HG03025 (cell line): Measurements from ENCODE around the gene CTIF.
A peak's percentile ranks its signal among the peaks of the same experiment; 100 is the strongest.
"Not testable (repeated sequence)": the region's sequence is repeated elsewhere in the genome, so short reads cannot be mapped to it uniquely, and the experiment has no call there.

Experiments
- ATAC-seq: cut with Tn5 transposase; IDR thresholded peaks from one replicate; pipeline ENCODE4 v1.9.1; 2021; ENCODE audit warnings: mild to moderate bottlenecking, moderate library complexity; ENCODE audit not compliant: unreplicated experiment, low FRiP score

CTIF gene

DNA sequence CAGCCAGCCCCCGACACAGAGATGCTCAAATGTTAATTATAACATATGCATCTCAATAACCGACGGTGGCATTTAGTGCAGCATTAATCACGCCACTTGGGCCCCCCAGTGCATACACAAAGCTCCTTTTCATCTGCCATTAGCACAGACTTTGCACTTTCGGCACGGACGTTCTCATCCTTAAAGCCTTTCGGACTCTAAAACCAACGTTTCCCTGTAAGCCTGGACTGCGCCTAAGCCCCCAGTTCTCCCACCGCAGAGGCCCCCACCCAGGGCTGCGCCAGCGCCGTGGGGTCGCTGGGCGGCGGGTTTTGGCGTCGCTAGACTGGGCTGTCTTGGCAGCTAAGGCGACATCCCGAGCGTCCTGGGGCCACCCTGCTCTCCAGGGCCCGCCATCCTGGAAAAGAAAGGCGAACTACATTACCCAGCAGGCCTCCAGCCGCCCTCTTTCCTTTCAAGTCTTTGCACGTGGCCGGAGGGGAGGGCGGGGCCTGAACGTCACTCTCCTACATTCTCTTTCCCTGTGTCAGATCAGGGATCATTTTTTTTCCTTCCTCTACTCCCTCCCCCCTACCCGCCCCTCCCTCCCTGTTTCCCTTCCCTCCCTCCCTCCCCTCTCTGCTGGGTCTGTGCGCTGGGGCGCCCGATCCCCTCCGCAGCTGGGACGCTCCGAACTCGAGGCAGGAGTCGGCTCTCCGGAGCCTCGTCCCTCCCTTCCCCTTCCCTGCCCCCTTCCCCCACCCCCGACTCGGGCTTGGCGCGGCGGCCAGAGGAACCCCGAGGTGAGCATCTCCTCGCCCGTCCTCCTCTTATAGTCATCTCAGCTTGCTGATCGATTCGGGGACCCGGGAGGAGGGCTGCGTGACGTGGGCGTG is at the start of gene CTIF:
Gene CTIF, plus strand, starts transcription at position 501 of the 875 bp plus-strand sequence. CDS start 80,535 bp downstream, outside the sequence.
- ATAC-seq = peak; percentile 70

DNA sequence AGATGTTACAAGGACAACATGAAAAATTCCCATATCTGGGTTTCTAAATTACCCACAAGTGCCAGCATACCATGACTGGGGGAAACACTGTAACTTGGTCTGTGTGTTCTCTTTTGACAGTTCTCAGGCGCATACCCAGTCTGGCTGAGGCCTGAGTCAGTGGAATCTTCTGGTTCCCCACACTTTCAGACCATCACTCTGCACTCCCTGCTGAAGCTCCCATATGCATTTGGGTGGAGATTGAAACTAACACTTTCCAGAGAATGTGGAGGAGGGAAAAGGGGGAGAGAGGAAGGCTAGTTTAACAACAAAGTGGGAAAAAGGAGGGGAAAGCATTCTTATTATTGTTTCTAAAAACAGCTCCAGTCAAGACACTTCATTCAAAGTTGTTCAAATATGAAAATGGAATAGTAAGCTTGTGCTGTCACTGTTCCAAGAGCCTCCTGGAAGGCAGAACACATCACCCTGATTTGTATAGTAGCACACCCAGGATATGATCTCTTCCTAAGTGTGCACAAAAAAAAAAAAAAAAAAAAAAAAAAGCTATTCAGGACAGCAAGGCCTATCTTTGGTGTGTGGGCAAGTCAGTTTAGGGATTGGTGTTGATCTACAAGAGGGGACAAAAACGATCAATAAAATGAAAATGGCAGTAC is 48.1 kb upstream of the CTIF start:
- no peak for ATAC-seq

DNA sequence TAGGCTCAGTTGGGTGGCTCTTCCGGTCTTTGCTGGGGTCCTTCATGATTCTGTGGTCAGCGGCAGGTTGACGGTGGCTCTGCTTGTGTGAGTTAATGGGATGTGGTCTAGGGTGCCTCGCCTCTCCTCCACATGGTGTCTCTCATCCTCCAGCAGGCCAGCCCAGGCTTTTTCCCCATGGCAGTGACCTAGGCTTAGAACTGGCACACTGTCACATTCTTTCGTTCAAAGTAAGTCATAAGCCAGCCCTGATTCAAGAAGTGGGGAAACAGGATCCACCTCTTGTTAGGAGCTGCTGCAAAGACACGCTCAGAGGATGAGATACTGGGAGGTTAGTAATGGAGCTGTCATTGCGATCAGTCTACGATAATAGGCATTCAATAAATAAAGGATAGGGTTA is 46.0 kb upstream of the CTIF start:
- no peak for ATAC-seq

DNA sequence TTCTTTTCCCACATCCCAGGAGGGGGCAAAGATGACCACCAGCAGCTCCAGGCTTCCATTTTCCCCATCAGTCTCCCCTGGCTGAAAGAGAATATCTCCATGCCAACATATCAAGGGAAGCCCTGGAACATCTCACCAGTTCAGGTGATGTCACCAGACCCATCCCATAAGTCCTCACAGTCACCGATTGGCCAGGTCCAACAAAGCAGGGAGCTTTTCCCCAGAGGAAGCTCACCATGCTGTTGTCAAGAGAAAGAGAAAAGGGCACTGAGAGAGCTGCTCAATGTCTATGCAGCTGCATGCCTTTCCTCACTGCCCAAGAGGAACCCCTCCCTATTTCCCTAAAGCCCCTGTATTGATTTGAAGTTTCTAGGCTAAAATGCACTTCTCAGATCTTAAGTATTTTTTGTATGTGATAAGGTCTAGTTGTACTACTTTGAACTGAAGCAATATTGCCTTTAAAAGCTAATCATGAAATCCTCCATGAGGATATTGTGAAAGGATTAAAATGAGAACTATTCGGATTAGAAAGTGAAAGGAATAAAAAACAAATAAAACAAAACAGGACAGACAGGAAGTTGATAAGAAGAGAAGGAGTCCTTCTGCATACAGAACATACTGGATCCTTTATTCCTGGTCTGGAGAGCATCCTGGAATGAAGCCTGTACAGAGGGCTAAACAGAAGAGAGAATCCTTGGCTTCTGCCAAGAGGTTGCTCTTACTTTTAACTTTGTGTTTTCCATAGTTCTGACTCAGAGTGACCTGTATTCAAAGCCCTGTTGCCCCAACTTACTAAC is 45.2 kb upstream of the CTIF start:
- no peak for ATAC-seq

DNA sequence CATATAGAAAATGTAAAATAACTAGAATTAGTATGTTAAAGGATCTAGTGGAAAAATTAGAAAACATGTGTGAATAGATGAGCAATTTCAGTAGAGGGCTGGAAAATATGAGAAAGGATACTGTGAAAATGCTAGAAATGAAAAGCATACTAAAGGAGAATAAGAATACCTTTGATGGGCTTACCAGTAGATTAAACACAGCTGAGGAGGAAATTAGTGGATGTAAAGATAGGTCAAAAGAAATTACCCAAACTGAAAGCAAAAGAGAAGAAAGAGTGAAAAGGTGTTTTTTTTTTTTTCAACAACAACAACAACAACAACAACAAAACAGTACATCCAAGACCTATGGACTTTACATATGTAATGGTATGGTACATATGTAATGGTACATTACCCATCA is 41.0 kb upstream of the CTIF start:
- no peak for ATAC-seq

DNA sequence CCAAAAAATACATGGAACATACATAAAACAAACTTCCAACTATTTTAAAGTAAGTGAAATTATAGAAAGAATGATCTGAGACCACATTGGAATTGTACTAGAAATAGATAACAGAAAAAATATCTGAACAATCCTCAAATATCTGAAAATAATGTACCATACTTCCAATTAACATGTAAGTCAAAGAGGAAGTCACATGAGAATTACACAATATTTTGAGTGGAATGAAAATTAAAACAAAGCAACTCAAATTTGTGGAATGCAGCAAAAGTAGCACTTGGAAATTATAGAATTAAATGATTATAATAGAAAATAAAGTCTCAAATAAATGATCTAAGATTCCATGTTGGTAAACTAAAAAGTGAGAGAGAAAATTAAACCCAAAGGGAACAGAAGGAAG is 38.3 kb upstream of the CTIF start:
- no peak for ATAC-seq

DNA sequence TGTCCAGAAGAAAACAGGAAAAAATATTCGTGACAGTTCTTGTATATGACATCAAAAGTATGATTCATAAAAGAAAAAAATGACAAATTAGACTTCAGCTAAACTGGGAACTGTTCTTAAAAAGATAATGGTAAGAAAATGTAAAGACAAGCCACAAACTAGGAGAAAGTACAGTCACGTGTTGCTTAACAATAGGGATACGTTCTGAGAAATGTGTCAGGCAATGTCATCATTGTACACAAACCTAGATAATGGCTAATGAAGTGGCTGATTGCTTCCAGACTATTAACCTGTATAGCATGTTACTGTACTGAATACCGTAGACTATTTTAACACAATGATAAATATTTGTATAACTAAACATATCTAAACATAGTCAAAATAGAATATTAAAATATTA is 35.9 kb upstream of the CTIF start:
- ATAC-seq = no peak

DNA sequence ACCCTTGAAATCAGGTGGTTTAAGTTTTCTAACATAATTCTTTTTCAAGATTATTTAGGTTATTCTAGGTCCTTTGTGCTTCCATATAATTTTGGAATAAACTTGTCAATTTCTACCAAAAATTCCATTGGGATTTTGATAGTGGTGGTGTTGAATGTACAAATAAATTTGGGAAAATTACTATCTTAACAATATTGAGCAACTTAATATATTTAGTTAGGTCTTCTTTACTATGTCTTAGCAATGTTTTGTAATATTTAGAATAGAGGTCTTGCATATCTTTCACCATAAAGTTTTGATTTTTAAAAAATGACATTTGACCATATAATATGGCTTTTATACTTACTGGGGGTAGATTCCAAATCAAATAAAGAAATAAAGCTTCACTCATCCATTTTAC is 34.0 kb upstream of the CTIF start:
- no peak for ATAC-seq

DNA sequence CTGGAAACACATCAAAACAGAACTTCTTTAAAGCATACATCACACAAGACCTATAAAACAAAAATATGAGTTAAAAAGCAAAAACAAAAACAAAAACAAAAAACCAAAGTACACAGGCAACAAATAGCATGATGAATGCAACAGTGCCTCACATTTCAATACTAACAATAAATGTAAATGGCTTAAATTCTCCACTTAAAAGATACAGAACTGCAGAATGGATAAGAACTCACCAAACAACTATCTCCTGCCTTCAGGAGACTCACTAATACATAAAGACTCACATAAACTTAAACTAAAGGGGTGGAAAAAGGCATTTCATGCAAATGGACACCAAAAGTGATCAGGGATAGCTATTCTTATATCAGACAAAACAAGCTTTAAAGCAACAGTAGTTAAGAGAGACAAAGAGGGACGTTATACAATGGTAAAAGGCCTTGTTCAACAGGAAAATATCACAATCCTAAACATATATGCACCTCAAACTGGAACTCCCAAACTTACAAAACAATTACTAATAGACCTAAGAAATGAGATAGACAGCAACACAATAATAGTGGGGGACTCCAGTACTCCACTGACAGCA is 31.8 kb upstream of the CTIF start:
- not testable (repeated sequence) for ATAC-seq

DNA sequence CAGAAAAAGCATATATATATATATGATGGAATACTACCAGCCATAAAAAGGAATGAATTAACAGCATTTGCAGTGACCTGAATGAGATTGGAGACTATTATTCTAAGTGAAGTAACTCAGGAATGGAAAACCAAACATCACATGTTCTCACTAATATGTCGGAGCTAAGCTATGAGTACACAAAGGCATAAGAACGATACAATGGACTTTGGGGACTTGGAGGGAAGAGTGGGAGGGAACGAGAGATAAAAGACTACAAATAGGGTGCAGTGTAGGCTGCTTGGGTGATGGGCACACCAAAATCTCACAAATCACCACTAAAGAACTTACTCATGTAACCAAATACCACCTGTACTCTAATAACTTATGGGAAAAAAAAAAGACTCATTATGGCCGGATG is 26.3 kb upstream of the CTIF start:
- ATAC-seq = not testable (repeated sequence)

DNA sequence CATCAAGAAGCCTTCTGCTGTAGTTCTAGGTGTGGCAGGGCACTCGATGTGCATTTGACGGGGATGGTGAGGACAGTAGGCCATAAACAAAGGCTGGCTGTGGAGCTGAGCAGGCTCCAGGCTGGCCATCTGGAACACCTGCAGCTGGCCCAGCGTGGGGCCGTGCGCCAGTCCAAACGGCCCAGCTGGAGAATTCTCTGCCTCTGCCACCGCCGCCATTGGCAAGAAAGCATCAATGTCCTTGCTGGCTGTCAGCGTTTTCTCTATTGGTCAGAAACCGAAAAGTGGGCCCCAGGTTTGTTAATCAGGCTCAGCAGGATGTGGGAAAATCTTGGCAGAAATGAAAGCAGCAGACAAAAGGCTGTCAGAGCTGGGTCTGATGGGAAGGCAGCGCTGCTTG is 24.0 kb upstream of the CTIF start:
- no peak for ATAC-seq

DNA sequence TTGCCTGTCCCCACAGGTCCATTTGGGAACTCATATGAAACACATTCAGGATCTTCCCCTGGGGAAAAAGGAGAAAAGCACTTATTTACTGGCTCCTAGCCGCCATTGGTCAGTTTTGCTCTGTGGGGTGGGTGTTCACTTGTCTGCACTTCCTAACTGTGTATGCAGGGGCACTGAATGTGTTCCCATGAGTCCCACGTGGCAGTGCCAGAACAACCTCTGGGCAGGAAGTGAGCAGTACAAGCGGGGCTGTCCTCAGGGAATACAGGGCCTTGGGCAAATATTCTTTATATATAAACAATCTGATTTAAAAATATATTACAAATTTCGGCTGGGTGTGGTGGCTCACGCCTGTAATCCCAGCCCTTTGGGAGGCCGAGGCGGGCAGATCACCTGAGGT is 21.8 kb upstream of the CTIF start:
- no peak for ATAC-seq

DNA sequence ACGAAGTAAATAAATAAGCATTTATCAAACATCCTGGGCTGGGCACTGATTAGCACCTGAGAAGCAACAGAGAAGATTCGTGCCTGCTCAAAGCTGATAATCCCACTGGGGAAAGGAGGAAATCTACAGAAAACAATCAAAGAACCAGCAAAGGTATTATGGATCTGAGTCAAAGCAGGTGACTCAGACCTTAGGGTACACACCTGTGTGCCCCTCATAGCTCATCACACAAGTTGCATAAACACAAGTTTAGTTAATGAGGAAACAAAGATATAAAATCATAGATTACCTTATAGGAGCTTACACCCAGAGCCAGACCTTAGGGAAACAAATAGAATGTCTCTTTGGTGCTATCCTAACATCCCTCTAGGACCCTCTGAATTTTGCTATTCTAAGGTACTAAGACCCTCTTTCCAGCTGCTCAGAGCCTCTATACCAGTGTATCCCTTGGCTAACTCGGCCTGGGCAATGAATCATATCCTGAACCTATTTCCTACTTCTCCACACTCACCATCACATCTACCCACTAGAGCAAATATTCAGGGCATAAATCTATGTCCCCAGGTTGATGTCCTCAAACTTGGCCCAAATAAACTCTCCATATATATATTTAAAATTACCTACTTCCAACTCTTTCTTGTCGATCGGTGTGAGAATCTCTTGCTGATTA is 19.3 kb upstream of the CTIF start:
- ATAC-seq = no peak

DNA sequence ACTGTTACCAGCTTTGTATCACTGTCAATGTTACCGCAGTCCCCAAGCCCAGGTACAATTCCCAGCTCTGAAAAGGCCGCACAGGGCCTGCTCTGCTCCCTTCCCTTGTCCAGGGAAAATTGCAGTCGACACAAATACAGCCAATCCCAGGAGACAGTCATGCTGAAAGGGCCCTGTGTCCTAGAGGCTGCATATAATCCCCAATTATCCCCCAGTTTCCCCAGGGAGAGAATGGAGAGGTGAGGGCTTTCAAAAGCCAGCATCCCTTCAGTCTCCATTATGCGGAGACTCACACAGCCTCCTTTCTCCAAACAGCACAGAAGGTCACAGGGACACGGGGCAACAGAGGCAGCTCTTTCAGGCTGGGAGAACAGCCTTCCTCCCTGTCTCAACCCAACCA is 17.1 kb upstream of the CTIF start:
- no peak for ATAC-seq

DNA sequence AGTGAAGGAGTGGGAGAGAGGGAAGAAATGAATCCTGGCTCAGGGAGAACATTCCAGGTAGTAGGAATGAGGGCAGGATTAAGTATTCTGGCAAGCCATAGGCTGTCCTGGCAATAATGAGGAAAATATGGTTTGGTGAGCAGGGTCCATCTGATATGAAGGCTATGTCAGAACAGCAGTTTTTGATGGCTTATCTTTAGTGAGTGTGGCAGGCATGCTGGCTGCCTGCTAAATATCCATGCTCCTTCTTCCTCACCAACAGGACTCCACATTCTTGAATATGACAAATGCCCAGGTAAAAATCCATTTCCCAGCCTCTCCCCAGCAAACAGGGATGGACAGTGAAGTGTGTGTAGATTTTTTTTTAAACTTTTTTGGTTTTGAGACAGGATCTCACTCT is 13.2 kb upstream of the CTIF start:
- ATAC-seq = no peak

DNA sequence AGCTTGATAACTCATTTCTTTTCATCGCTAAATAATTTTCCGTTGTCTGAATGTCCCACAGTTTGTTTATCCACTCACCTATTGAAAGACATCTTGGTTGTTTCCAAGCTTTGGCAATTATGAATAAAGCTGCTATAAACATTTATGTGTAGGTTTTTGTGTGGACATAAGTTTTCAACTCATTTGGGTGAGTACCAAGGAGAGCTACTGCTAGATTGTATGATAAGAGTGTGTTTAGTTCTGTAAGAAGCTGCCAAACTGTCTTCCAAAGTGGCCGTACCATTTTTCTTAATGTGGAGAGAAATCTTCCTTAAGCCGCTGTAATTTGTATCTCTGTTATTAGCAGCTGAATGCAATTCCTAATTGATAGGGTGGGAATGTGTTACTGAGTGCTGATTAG is 11.4 kb upstream of the CTIF start:
- ATAC-seq = no peak

DNA sequence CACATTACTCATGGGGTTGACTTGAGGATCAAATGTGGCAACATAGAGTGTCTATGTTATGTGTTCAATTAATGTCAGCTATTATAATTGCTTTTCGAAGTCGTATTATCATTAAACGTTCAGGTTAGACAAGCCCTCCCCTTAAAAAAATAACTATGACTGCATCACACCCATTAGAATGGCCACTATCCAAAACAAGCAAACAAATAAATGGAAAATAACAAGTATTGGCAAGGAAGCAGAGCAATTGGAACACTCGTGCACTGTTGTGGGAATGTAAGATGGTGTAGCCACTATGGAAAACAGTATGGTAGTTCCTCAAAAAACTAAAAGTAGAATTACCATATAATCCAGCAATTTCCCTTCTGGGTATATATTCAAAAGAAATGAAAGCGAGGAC is 10.0 kb upstream of the CTIF start:
- no peak for ATAC-seq

DNA sequence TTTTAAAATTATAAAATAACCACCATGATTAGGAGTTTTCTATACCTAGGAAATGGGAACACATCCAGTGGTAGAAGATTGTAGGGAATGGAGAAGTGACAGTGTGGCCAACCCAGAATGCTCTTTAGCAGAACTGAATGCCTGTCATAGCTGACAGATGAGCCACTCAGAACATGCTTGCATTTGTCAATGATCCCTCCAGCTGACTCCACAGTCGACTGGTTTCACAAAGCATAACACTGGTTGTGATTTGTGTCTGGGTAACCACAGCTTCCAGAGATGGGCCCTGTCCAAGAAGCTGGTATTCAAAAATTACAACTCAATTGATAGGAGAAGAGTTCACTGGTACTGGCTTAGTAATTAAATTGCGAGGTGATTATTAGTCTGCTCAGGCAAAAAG is 9.0 kb upstream of the CTIF start:
- ATAC-seq = no peak

DNA sequence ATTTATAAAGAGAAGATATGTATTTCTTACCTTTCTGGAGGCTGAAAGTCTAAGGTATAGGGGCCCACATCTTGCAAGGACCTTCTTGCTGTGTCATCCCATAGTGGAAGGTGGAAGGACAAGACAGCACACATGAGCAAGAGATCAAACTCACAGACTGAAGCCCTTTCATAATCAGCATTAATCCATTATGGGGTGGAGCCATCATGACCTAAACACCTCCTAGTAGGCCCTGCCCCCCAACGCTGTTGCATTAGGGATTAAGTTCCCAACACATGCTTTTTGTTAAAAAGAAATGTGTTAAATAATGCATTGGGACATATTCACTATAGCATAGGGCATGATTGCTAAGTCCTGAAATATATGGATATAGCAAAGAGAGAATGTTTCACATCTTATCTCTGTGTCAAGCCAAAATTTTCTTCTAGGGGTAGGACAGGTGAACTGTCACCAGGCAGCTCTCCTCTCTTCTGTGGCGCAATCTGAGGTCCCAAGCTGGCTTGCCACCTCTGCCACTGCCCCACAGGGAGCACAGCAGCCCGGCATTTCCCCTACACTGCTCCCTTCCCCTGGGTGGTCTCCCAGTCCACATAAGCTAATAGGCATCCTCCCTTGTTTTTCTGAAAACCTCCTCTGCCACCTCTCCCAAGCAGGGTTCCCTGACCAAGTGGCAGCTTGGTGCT is 8.3 kb upstream of the CTIF start:
- no peak for ATAC-seq

DNA sequence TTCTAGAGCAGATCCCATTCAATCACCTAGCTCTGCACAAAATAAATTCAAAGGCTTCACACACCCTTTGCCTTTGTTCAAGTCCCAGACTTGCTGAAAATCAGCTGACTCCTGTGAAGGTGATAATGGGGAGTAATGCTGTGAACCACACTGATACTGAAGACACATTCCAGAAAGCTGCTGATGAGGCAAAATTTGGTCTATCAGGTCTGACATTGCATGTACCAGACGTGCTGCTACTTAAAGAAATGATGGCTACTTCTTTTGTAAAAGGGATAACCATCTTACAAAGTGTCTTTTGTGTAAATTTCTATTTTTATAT is 7.8 kb upstream of the CTIF start:
- ATAC-seq = no peak
